Progenitor cell of endocrine pancreas (in vitro differentiated cells): ENCODE data around the gene TMEM184B. TPM values are rescaled to one million over a fixed set of nuclear protein-coding genes. Genes with fewer than 3 reads are reported as not detected.

Source experiments
- DNase-seq: peaks from one replicate; pipeline ENCODE4 v3.0.0; 2021; ENCODE audit warnings: low spot score; ENCODE audit not compliant: unreplicated experiment
- H3K27ac Mint-ChIP-seq: 2 replicates; pipeline ENCODE4 v1.8.0; 2021; ENCODE audit warnings: mild to moderate bottlenecking, moderate library complexity, mixed read lengths
- H3K27me3 Mint-ChIP-seq: 2 replicates; pipeline ENCODE4 v1.8.0; 2021; ENCODE audit warnings: mixed read lengths
- H3K36me3 Mint-ChIP-seq: 2 replicates; pipeline ENCODE4 v1.8.0; 2022; ENCODE audit warnings: mixed read lengths; ENCODE audit not compliant: insufficient read depth
- H3K4me1 Mint-ChIP-seq: 2 replicates; pipeline ENCODE4 v1.8.0; 2021; ENCODE audit warnings: low read depth, mixed read lengths
- H3K4me3 Mint-ChIP-seq: 2 replicates; pipeline ENCODE4 v1.8.0; 2021; ENCODE audit warnings: low read depth, mild to moderate bottlenecking, moderate library complexity, mixed read lengths
- H3K9me3 Mint-ChIP-seq: 2 replicates; pipeline ENCODE4 v1.8.0; 2021; ENCODE audit warnings: low read depth, mixed read lengths
- CTCF ChIP-seq: fragments of 200-600 bp; sonication (generic); IDR thresholded peaks from one replicate; pipeline ENCODE4 v1.5.0; 2021; ENCODE audit warnings: antibody characterized with exemption, mild to moderate bottlenecking; ENCODE audit not compliant: unreplicated experiment
- total RNA-seq: library from RNA; stranded (reverse); gene quantifications from 2 replicates; pipeline ENCODE4 v1.2.1, GENCODE V29; 2021

The TMEM184B gene
- total RNA-seq, 1 donor from 2014 or later: 71.7 TPM

DNA sequence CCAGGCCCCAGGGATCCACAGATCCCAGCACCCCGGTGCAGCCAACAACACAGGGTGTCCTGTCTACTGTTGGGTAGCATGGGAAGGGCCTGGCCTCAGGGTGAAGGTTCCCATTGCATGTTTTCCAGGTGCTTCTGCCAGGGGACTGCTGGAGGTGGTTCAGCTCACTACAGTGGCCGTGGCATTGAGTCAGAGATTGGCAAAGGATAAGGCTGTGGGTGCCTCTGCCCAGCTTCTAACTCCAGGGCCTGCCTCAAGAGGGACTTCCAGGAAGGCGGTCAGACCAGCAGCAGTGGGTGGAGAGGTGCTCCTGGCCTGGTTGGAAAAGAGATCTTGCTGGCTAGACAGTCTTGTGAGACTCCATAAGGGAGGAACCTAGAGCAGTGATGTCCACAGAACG is 23.6 kb upstream of the TMEM184B start:
- no peak for TF ChIP-seq CTCF
- no peaks in the 10 kb centered on the region for H3K27me3 Mint-ChIP-seq
- H3K4me3 Mint-ChIP-seq: no peak overlapping the region
- DNase-seq: no peak
- H3K36me3 Mint-ChIP-seq: peaks cover 18% of the 10 kb centered on the region
- no peaks in the 10 kb centered on the region for H3K4me1 Mint-ChIP-seq
- no peaks in the 10 kb centered on the region for H3K9me3 Mint-ChIP-seq
- H3K27ac Mint-ChIP-seq: no peak overlapping the region

- no peak for DNase-seq
- H3K4me1 Mint-ChIP-seq: no peaks in the 10 kb centered on the region
- H3K27ac Mint-ChIP-seq: peak overlapping the region; percentile 24
- H3K4me3 Mint-ChIP-seq: no peak overlapping the region
- peaks cover 18% of the 10 kb centered on the region for H3K36me3 Mint-ChIP-seq
- no peak for TF ChIP-seq CTCF
- H3K9me3 Mint-ChIP-seq: no peaks in the 10 kb centered on the region
- no peaks in the 10 kb centered on the region for H3K27me3 Mint-ChIP-seq
These were observed 23.1 kb upstream of the TMEM184B start for GRCh38 chr22:38295863-38296262.

GRCh38 chr22:38295339-38295738 is 22.5 kb upstream of the TMEM184B start:
- H3K4me1 Mint-ChIP-seq: no peaks in the 10 kb centered on the region
- no peaks in the 10 kb centered on the region for H3K9me3 Mint-ChIP-seq
- H3K36me3 Mint-ChIP-seq: peaks cover 16% of the 10 kb centered on the region
- no peak for TF ChIP-seq CTCF
- no peaks in the 10 kb centered on the region for H3K27me3 Mint-ChIP-seq
- no peak for DNase-seq
- no peak overlapping the region for H3K27ac Mint-ChIP-seq
- H3K4me3 Mint-ChIP-seq: no peak overlapping the region

- Mint-ChIP-seq H3K4me1 (no peaks in the 10 kb centered on the region), H3K36me3 (peaks cover 13% of the 10 kb centered on the region), H3K27me3 (no peaks in the 10 kb centered on the region), H3K9me3 (no peaks in the 10 kb centered on the region), H3K4me3 (no peak overlapping the region), H3K27ac (peak overlapping the region; percentile 71)
- no peak for TF ChIP-seq CTCF
- DNase-seq: no peak
These were observed 21.4 kb upstream of the TMEM184B start for GRCh38 chr22:38294193-38294592.

DNA sequence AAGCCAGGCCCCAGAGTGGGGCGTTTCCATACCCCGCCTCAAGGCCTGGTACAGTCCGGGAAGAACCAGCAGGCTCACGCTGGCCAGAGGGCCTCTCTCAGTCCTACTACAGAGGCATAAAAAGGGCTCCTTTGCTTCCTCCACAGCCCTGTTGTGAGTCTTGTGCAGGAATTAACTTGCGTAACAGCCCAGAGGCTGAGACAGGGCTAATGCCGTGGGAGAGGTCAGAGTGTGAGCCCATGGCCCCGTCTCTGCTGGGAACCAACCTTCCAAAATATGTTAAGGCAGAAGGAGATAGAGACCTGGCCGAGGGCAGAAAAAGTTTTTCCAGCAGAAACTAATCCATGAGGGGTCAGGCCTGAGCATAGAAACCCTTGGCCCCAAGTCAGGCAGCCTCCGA is 19.9 kb upstream of the TMEM184B start:
- no peak for DNase-seq
- H3K27ac Mint-ChIP-seq: no peak overlapping the region
- no peaks in the 10 kb centered on the region for H3K9me3 Mint-ChIP-seq
- H3K36me3 Mint-ChIP-seq: peaks cover 12% of the 10 kb centered on the region
- TF ChIP-seq CTCF: no peak
- no peaks in the 10 kb centered on the region for H3K27me3 Mint-ChIP-seq
- no peak overlapping the region for H3K4me3 Mint-ChIP-seq
- H3K4me1 Mint-ChIP-seq: no peaks in the 10 kb centered on the region
